OCI-LY7 (cell line): Measurements from ENCODE around the gene ZPBP2. TPM values are rescaled to one million over a fixed set of nuclear protein-coding genes. Genes with fewer than 3 reads are reported as not detected.

Source experiments
- BruUV-seq: library from RNA; stranded (reverse); fragments of 400-500 nt; replicated peaks from 2 replicates; lab custom pipeline; 2021; lab: Mats Ljungman, UMichigan
- CTCF ChIA-PET: fragments of 300-600 bp; sonication (Branson Sonifier 250); formaldehyde crosslinking; loops from one replicate; lab custom pipeline; 2022; ENCODE audit warnings: antibody characterized with exemption; ENCODE audit not compliant: unreplicated experiment; lab: Charles Lee
- POLR2A ChIA-PET: fragments of 300-600 bp; sonication (Branson Sonifier 250); formaldehyde crosslinking; loops from one replicate; lab custom pipeline; 2022; ENCODE audit warnings: antibody characterized with exemption; lab: Charles Lee
- DNase-seq: peaks from one replicate; pipeline ENCODE4 v3.0.0-alpha.2; 2015; ENCODE audit warnings: low spot score
- H2AFZ ChIP-seq: fragments of 200-600 bp; sonication (generic), shearing (Covaris generic); 2 replicates; pipeline ENCODE4 v1.6.1; 2014; ENCODE audit warnings: mild to moderate bottlenecking, antibody characterized with exemption, low read length, moderate library complexity
- H3K27ac ChIP-seq: fragments of 200-600 bp; sonication (generic); 2 replicates; pipeline ENCODE4 v1.5.1; 2014; ENCODE audit warnings: mixed run types, low read depth, mild to moderate bottlenecking, moderate library complexity, low read length, inconsistent platforms; ENCODE audit not compliant: poor library complexity, severe bottlenecking
- H3K36me3 ChIP-seq: fragments of 200-600 bp; sonication (generic); 2 replicates; pipeline ENCODE4 v1.6.1; 2014; ENCODE audit warnings: mild to moderate bottlenecking, antibody characterized with exemption, low read length, moderate library complexity, mixed read lengths; ENCODE audit not compliant: insufficient read depth
- H3K4me1 ChIP-seq: fragments of 200-600 bp; sonication (generic); 2 replicates; pipeline ENCODE4 v1.5.1; 2014; ENCODE audit warnings: mild to moderate bottlenecking, low read length; ENCODE audit not compliant: insufficient read depth, poor library complexity, severe bottlenecking
- H3K4me2 ChIP-seq: fragments of 200-600 bp; sonication (generic); 2 replicates; pipeline ENCODE4 v1.6.1; 2014; ENCODE audit warnings: mild to moderate bottlenecking, low read length
- H3K4me3 ChIP-seq: fragments of 200-600 bp; sonication (generic); 2 replicates; pipeline ENCODE4 v1.5.1; 2014; ENCODE audit warnings: mild to moderate bottlenecking, low read depth, low read length; ENCODE audit not compliant: poor library complexity, severe bottlenecking
- H3K79me2 ChIP-seq: fragments of 200-600 bp; sonication (generic); 2 replicates; pipeline ENCODE4 v1.6.1; 2016; ENCODE audit warnings: low read depth, mild to moderate bottlenecking, low read length, moderate library complexity, mixed read lengths; ENCODE audit not compliant: insufficient read depth
- H3K9me2 ChIP-seq: fragments of 200-600 bp; sonication (generic); 2 replicates; pipeline ENCODE4 v1.6.1; 2016; ENCODE audit warnings: mild to moderate bottlenecking, low read length, mixed read lengths; ENCODE audit not compliant: insufficient read depth
- H3K9me3 ChIP-seq: fragments of 200-600 bp; sonication (generic); 2 replicates; pipeline ENCODE4 v1.6.1; 2014; ENCODE audit warnings: mild to moderate bottlenecking, mixed run types, low read length, mixed read lengths
- H4K20me1 ChIP-seq: fragments of 200-600 bp; sonication (generic); 2 replicates; pipeline ENCODE4 v1.6.1; 2014; ENCODE audit warnings: mild to moderate bottlenecking, antibody characterized with exemption, low read length, moderate library complexity, mixed read lengths; ENCODE audit not compliant: insufficient read depth
- EZH2phosphoT487 ChIP-seq: fragments of 200-600 bp; sonication (generic); IDR thresholded peaks from 2 replicates; pipeline ENCODE4 v1.6.1; 2018; ENCODE audit warnings: low read depth, borderline replicate concordance, mild to moderate bottlenecking, mixed run types, antibody characterized with exemption, low read length, moderate library complexity, mixed read lengths
- intact Hi-C: fragments of 100-400 bp; cut with micrococcal nuclease; formaldehyde crosslinking; loops from one replicate; pipeline ENCODE4 v1.10.0; 2022; ENCODE audit not compliant: unreplicated experiment
- total RNA-seq, 2 experiments: library from RNA; depleted of rRNA in 1 of 2; stranded (reverse); fragments of >200 nt in 1 of 2; shearing (Covaris generic) in 1 of 2; gene quantifications; 2 replicates each; pipeline ENCODE4 v1.2.3, GENCODE V29; 2014 to 2022
- TF ChIP-seq, protein P1 (sequence below): fragments of 200-600 bp; sonication (generic); conservative IDR thresholded peaks from 2 replicates; pipeline ENCODE4 v1.5.1; 2014; ENCODE audit warnings: mild to moderate bottlenecking, antibody characterized with exemption, low read length, moderate library complexity, mixed read lengths

The ZPBP2 gene
- total RNA-seq, 2 experiments from 2014 or later, result not detected

DNA sequence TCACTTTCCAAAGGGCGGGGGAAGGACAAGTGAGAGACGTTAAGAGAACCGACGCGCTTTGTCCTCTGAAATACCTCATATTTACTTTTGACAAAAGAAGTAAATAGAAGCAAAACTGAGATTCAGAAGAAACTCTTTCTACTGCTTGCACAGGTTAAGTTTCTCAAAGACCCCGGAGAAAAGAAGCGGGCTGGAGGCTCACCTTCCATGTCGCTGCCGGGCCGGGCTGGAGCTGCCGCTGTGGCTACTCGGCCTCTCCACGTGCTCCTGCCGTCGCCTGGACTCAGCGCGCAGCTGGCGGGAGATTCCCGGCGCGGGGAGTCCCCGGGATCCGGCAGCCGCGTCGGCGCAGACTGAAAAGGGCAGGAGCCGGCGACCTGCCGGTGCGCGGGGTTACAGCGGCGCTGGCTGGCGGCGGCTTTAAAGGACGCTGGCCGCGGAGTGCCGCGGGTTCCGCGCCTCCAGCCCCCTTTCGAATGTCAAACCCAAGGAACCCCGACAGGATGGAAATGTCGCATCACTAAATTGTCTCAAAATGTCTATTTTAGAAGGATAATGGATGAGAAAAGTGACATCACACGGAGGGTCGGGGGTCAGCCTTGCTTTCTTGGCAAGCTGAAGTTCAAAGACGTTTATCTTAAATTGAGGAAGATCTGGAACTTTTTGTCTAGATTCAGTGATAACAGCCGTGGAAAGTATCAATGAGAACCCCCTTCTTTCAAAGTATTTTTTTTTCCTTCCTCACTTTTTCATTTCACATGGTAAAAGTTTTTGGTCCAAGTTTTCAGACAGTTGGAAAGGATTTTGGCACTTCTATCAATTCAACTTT is 3.9 kb upstream of the ZPBP2 start, which contains the start of gene IKZF3:
IKZF3 (minus strand) TSS at position 395 of the 829 bp plus-strand sequence; CDS start at position 209, 186 bp downstream.
- Histone ChIP-seq H3K9me2 (no peaks in the 10 kb centered on the region), H3K9me3 (no peaks in the 10 kb centered on the region; the same call in 1 of the 2 replicates), H4K20me1 (no peaks in the 10 kb centered on the region), H3K4me1 (peaks cover 50% of the 10 kb centered on the region), H3K4me2 (peak within 1 kb of the TSS; percentile 94), H3K4me3 (peak within 1 kb of the TSS; percentile 85), H2AFZ (peak within 1 kb of the TSS; percentile 42; the same call in 1 of the 2 replicates), H3K27ac (peak within 1 kb of the TSS; percentile 89), H3K79me2 (peaks cover 54% of the 10 kb centered on the region), H3K36me3 (peaks cover 12% of the 10 kb centered on the region)
- TF ChIP-seq, protein P1, sequence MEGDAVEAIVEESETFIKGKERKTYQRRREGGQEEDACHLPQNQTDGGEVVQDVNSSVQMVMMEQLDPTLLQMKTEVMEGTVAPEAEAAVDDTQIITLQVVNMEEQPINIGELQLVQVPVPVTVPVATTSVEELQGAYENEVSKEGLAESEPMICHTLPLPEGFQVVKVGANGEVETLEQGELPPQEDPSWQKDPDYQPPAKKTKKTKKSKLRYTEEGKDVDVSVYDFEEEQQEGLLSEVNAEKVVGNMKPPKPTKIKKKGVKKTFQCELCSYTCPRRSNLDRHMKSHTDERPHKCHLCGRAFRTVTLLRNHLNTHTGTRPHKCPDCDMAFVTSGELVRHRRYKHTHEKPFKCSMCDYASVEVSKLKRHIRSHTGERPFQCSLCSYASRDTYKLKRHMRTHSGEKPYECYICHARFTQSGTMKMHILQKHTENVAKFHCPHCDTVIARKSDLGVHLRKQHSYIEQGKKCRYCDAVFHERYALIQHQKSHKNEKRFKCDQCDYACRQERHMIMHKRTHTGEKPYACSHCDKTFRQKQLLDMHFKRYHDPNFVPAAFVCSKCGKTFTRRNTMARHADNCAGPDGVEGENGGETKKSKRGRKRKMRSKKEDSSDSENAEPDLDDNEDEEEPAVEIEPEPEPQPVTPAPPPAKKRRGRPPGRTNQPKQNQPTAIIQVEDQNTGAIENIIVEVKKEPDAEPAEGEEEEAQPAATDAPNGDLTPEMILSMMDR, result peak; percentile 69
- TF ChIP-seq EZH2phosphoT487, result no peak
- intact Hi-C loops, result loop anchor here (1.0 to 5.0 kb wide), 5 partner anchors 63 to 242 kb away; partner anchors contain the start of genes LRRC3C, ORMDL3 and PSMD3
- TSS peak; percentile 73 for BruUV-seq
- ChIA-PET POLR2A (interaction anchor here (0.8 to 5.4 kb wide), 3 partner anchors 71 to 88 kb away, joined by 3 to 56 read pairs (median 6); no protein-coding TSS in a partner anchor), CTCF (no interaction called here)
- peak; percentile 82 for DNase-seq

DNA sequence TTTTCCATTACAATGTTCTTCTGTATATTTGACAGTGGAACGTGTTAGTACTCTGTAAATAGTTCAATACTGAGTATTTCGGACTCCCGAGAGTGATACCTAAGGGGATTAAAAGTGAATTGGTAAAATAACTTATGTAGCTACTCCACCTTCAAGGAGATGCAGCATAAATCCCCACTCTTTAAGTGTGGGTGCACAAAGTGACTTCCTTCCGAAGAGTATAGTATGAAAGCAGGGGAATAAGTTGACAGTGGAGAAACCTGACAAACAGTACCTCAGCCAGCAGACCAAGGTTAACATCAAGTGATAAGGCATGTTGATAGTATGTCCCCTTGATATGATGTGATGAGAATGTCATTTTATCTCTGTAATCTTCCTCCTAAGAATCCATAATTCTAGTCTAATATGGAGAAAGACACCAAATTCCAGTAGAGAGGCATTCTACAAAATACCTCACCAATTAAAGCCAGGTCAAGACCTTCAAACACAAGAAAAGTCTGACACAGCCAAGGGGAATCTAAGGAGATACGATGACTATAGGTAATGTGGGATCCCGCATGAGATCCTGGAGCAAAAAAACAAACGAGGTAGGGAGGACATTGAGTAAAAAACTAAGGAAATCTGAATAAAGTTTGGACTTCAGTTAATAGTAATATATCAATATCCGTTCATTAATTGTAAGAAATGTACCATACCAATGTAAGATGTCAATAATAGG is 1.8 kb upstream of the ZPBP2 start:
- Histone ChIP-seq H3K4me3 (peak overlapping the region; percentile 85), H2AFZ (peak overlapping the region; percentile 56), H3K4me1 (peaks cover 48% of the 10 kb centered on the region), H3K79me2 (peaks cover 34% of the 10 kb centered on the region), H3K9me2 (no peaks in the 10 kb centered on the region), H3K9me3 (no peaks in the 10 kb centered on the region), H4K20me1 (no peaks in the 10 kb centered on the region), H3K27ac (peak overlapping the region; percentile 89), H3K4me2 (peak overlapping the region; percentile 94), H3K36me3 (peaks cover 1% of the 10 kb centered on the region; the same call in 1 of the 2 replicates)
- ChIA-PET CTCF (no interaction called here), POLR2A (interaction anchor here (0.6 to 1.1 kb wide), 5 partner anchors 53 to 178 kb away, joined by 3 to 4 read pairs (median 3); partner anchors contain the start of genes MIEN1 and PGAP3)
- TF ChIP-seq, protein P1, result no peak
- TF ChIP-seq EZH2phosphoT487, result no peak
- DNase-seq, result no peak
- intact Hi-C loops, result no loop called here
- BruUV-seq, result no TSS peak
